ENCODE measurements around the gene MCM3AP.

The MCM3AP gene

GRCh38 chr21:46285761-46286647, 593 bp upstream of the MCM3AP start, which contains the start of gene YBEY:
YBEY (plus strand) TSS chr21:46286342; CDS start chr21:46286914, 572 bp downstream.
- H3K36me3 ChIP-seq: peaks cover 28% of the 10 kb centered on the region
- H3K27me3 ChIP-seq: no peaks in the 10 kb centered on the region
- no peaks in the 10 kb centered on the region for H3K9me3 ChIP-seq
- peak within 1 kb of the TSS; percentile 83 for H3K4me3 ChIP-seq (ENCODE audit: low read depth, low read length)
- H3K4me1 ChIP-seq: peaks cover 8% of the 10 kb centered on the region
- peak; percentile 94 for DNase-seq
- peak; percentile 29; the same call in 1 of the 2 replicates for TF ChIP-seq CTCF (IDR thresholded peaks at IDR 0.05; ENCODE audit: low read depth, low read length)

GRCh38 chr21:46284733-46285132, 678 bp downstream of the MCM3AP start:
- Histone ChIP-seq H3K9me3 (no peaks in the 10 kb centered on the region), H3K4me1 (peaks cover 8% of the 10 kb centered on the region), H3K27me3 (no peaks in the 10 kb centered on the region), H3K36me3 (peaks cover 40% of the 10 kb centered on the region), H3K4me3 (ENCODE audit: low read depth, low read length) (peak overlapping the region; percentile 83)
- DNase-seq: no peak
- TF ChIP-seq CTCF (IDR thresholded peaks at IDR 0.05; ENCODE audit: low read depth, low read length): no peak

- Histone ChIP-seq H3K36me3 (peaks cover 46% of the 10 kb centered on the region), H3K9me3 (no peaks in the 10 kb centered on the region), H3K4me1 (peaks cover 8% of the 10 kb centered on the region), H3K4me3 (ENCODE audit: low read depth, low read length) (peak overlapping the region; percentile 83; the same call in 1 of the 2 replicates), H3K27me3 (no peaks in the 10 kb centered on the region)
- DNase-seq: no peak
- no peak for TF ChIP-seq CTCF (IDR thresholded peaks at IDR 0.05; ENCODE audit: low read depth, low read length)
Observed at GRCh38 chr21:46284077-46284644, 1.2 kb downstream of the MCM3AP start.

GRCh38 chr21:46274797-46275390, 10.5 kb downstream of the MCM3AP start:
- Histone ChIP-seq H3K36me3 (peaks cover 88% of the 10 kb centered on the region), H3K27me3 (no peaks in the 10 kb centered on the region), H3K4me1 (no peaks in the 10 kb centered on the region), H3K9me3 (no peaks in the 10 kb centered on the region), H3K4me3 (ENCODE audit: low read depth, low read length) (no peak overlapping the region)
- no peak for TF ChIP-seq CTCF (IDR thresholded peaks at IDR 0.05; ENCODE audit: low read depth, low read length)
- no peak for DNase-seq

- Histone ChIP-seq H3K36me3 (peaks cover 84% of the 10 kb centered on the region), H3K27me3 (no peaks in the 10 kb centered on the region), H3K4me1 (no peaks in the 10 kb centered on the region), H3K4me3 (ENCODE audit: low read depth, low read length) (no peak overlapping the region), H3K9me3 (no peaks in the 10 kb centered on the region)
- TF ChIP-seq CTCF (IDR thresholded peaks at IDR 0.05; ENCODE audit: low read depth, low read length): no peak
- DNase-seq: no peak
Observed at GRCh38 chr21:46273341-46273740, 12.1 kb downstream of the MCM3AP start.

Measured in BE2C (cell line).